IMR-90 (cell line): ENCODE data around the gene ABCC4. TPM values are rescaled to one million over a fixed set of nuclear protein-coding genes. Genes with fewer than 3 reads are reported as not detected.

Experiments used
- ATAC-seq: fragments of 200-7000 bp; cut with Tn5 transposase; 2 replicates; pipeline ENCODE4 v1.9.1; 2020; ENCODE audit warnings: low read depth, mild to moderate bottlenecking, moderate library complexity
- BruUV-seq: library from RNA; stranded (reverse); fragments of 400-500 nt; replicated peaks from 2 replicates; lab custom pipeline; 2021; lab: Mats Ljungman, UMichigan
- CTCF ChIA-PET: fragments of 300-600 bp; formaldehyde crosslinking; extraction: SDS; loops from one replicate; lab custom pipeline; 2021; ENCODE audit warnings: antibody characterized with exemption; lab: Yijun Ruan, JAX
- POLR2A ChIA-PET: fragments of 300-600 bp; sonication (Branson Sonifier 250); formaldehyde crosslinking; loops from one replicate; lab custom pipeline; 2022; ENCODE audit warnings: antibody characterized with exemption; ENCODE audit not compliant: unreplicated experiment; lab: Charles Lee
- DNase-seq: peaks from one replicate; pipeline ENCODE4 v3.0.0; 2013
- H2AFZ ChIP-seq: replicated peaks from 2 replicates; pipeline ENCODE3; 2013; ENCODE audit warnings: low read length, mild to moderate bottlenecking; ENCODE audit not compliant: poor library complexity
- H2AK5ac ChIP-seq: 2 replicates; pipeline ENCODE4 v1.6.1; 2013; ENCODE audit warnings: low read depth, low read length, inconsistent platforms
- H2AK9ac ChIP-seq: replicated peaks from 2 replicates; pipeline ENCODE3; 2013; ENCODE audit warnings: mild to moderate bottlenecking, low read depth, low read length, moderate library complexity; ENCODE audit not compliant: poor library complexity
- H2BK120ac ChIP-seq: 2 replicates; pipeline ENCODE4 v1.6.1; 2013; ENCODE audit warnings: low read depth, low read length, inconsistent platforms
- H2BK15ac ChIP-seq: 3 replicates; pipeline ENCODE4 v1.6.1; 2013; ENCODE audit warnings: low read depth, low read length, inconsistent platforms
- H2BK20ac ChIP-seq: 2 replicates; pipeline ENCODE4 v1.6.1; 2013; ENCODE audit warnings: low read depth, mild to moderate bottlenecking, inconsistent platforms, low read length, moderate library complexity
- H2BK5ac ChIP-seq: 2 replicates; pipeline ENCODE4 v1.6.1; 2013; ENCODE audit warnings: mild to moderate bottlenecking, low read depth, low read length, inconsistent platforms; ENCODE audit not compliant: poor library complexity, severe bottlenecking
- H3K14ac ChIP-seq: replicated peaks from 2 replicates; pipeline ENCODE4 v1.6.1; 2013; ENCODE audit warnings: low read depth, low read length, inconsistent platforms
- H3K18ac ChIP-seq: 2 replicates; pipeline ENCODE4 v1.6.1; 2013; ENCODE audit warnings: low read depth, low read length, control low read depth
- H3K23ac ChIP-seq: 2 replicates; pipeline ENCODE4 v1.6.1; 2013; ENCODE audit warnings: low read depth, low read length, inconsistent platforms
- H3K27ac ChIP-seq: 2 replicates; pipeline ENCODE4 v1.5.1; 2013; ENCODE audit warnings: mild to moderate bottlenecking, control low read depth, low read length; ENCODE audit not compliant: insufficient read depth
- H3K27me3 ChIP-seq: 2 replicates; pipeline ENCODE4 v1.6.1; 2013; ENCODE audit warnings: low read length; ENCODE audit not compliant: control insufficient read depth, insufficient read depth
- H3K36me3 ChIP-seq: 2 replicates; pipeline ENCODE4 v1.6.1; 2013; ENCODE audit warnings: low read length, mixed read lengths; ENCODE audit not compliant: control insufficient read depth, insufficient read depth
- H3K4ac ChIP-seq: 2 replicates; pipeline ENCODE4 v1.6.1; 2013; ENCODE audit warnings: low read depth, low read length, inconsistent platforms
- H3K4me1 ChIP-seq: 2 replicates; pipeline ENCODE4 v1.6.1; 2013; ENCODE audit warnings: low read length, mixed read lengths; ENCODE audit not compliant: control insufficient read depth, insufficient read depth
- H3K4me2 ChIP-seq: 2 replicates; pipeline ENCODE4 v1.6.1; 2013; ENCODE audit warnings: low read depth, mild to moderate bottlenecking, control low read depth, low read length, moderate library complexity
- H3K4me3 ChIP-seq: 2 replicates; pipeline ENCODE4 v1.5.1; 2013; ENCODE audit warnings: low read depth, mild to moderate bottlenecking, control low read depth, low read length, moderate library complexity; ENCODE audit not compliant: insufficient read depth
- H3K56ac ChIP-seq: 2 replicates; pipeline ENCODE4 v1.6.1; 2013; ENCODE audit warnings: low read length, inconsistent platforms; ENCODE audit not compliant: insufficient read depth; ENCODE audit errors: extremely low read depth
- H3K79me1 ChIP-seq, 2 experiments: 2 replicates each; pipeline ENCODE4 v1.6.1; 2013; ENCODE audit warnings: low read length in 2 of 2, inconsistent platforms in 1 of 2, low read depth in 1 of 2
- H3K9ac ChIP-seq: 2 replicates; pipeline ENCODE4 v1.6.1; 2013; ENCODE audit warnings: low read depth, low read length, control low read depth
- H3K9me1 ChIP-seq: 2 replicates; pipeline ENCODE4 v1.6.1; 2013; ENCODE audit warnings: low read length, inconsistent platforms; ENCODE audit not compliant: insufficient read depth
- H3K9me3 ChIP-seq: 2 replicates; pipeline ENCODE4 v1.6.1; 2013; ENCODE audit warnings: low read length; ENCODE audit not compliant: control insufficient read depth, insufficient read depth
- H4K20me1 ChIP-seq: 2 replicates; pipeline ENCODE4 v1.6.1; 2013; ENCODE audit warnings: low read length, inconsistent platforms; ENCODE audit not compliant: insufficient read depth
- H4K5ac ChIP-seq: 2 replicates; pipeline ENCODE4 v1.6.1; 2013; ENCODE audit warnings: mild to moderate bottlenecking, low read depth, low read length, control low read depth
- H4K8ac ChIP-seq, 2 experiments: 2 replicates each; pipeline ENCODE4 v1.6.1; 2013; ENCODE audit warnings: low read depth in 2 of 2, low read length in 2 of 2, control low read depth in 1 of 2, inconsistent platforms in 1 of 2
- H4K91ac ChIP-seq: 2 replicates; pipeline ENCODE4 v1.6.1; 2013; ENCODE audit warnings: low read depth, low read length, inconsistent platforms; ENCODE audit not compliant: insufficient read depth
- BHLHE40 ChIP-seq: fragments of 150-350 bp; IDR thresholded peaks from 2 replicates; pipeline ENCODE4 v1.6.1; 2016; ENCODE audit warnings: mild to moderate bottlenecking, low read depth, low read length
- CHD1 ChIP-seq: IDR thresholded peaks from 2 replicates; pipeline ENCODE4 v1.6.1; 2012; ENCODE audit warnings: low read depth, low read length, improper control_type of control experiment
- CTCF ChIP-seq: conservative IDR thresholded peaks from 2 replicates; pipeline ENCODE4 v1.5.1; 2012; ENCODE audit warnings: mild to moderate bottlenecking, low read depth, low read length, improper control_type of control experiment
- ELK1 ChIP-seq: fragments of 150-350 bp; IDR thresholded peaks from 2 replicates; pipeline ENCODE4 v1.6.1; 2016; ENCODE audit warnings: low read depth, mild to moderate bottlenecking, low read length, moderate library complexity, borderline replicate concordance
- FOS ChIP-seq: fragments of 150-350 bp; IDR thresholded peaks from 2 replicates; pipeline ENCODE4 v1.6.1; 2016; ENCODE audit warnings: low read depth, low read length
- MAFK ChIP-seq: IDR thresholded peaks from 2 replicates; pipeline ENCODE4 v1.6.1; 2012; ENCODE audit warnings: low read depth, low read length, improper control_type of control experiment
- MXI1 ChIP-seq: IDR thresholded peaks from 2 replicates; pipeline ENCODE4 v1.6.1; 2012; ENCODE audit warnings: low read depth, mild to moderate bottlenecking, low read length, moderate library complexity, borderline replicate concordance
- NFE2L2 ChIP-seq: fragments of 150-350 bp; IDR thresholded peaks from 2 replicates; pipeline ENCODE4 v1.6.1; 2016; ENCODE audit warnings: low read depth, mild to moderate bottlenecking, low read length
- RAD21 ChIP-seq: IDR thresholded peaks from 2 replicates; pipeline ENCODE4 v1.6.1; 2012; ENCODE audit warnings: low read length, improper control_type of control experiment
- RCOR1 ChIP-seq: IDR thresholded peaks from 2 replicates; pipeline ENCODE4 v1.6.1; 2012; ENCODE audit warnings: mild to moderate bottlenecking, low read length, improper control_type of control experiment; ENCODE audit not compliant: insufficient replicate concordance
- RFX5 ChIP-seq: IDR thresholded peaks from 2 replicates; pipeline ENCODE4 v1.8.0; 2012; ENCODE audit warnings: low read depth, mild to moderate bottlenecking, low read length, moderate library complexity
- SMC3 ChIP-seq: fragments of 150-350 bp; IDR thresholded peaks from 2 replicates; pipeline ENCODE4 v1.6.1; 2016; ENCODE audit warnings: low read depth, mild to moderate bottlenecking, antibody characterized with exemption, low read length, moderate library complexity
- USF2 ChIP-seq: fragments of 150-350 bp; IDR thresholded peaks from 2 replicates; pipeline ENCODE4 v1.6.1; 2017; ENCODE audit warnings: mild to moderate bottlenecking, antibody characterized with exemption, low read length, low read depth
- WGBS, 2 experiments: methylation state at CpG; one replicate each; pipeline versions ENCODE4 v1.1.5 to v1.1.7; 2013; ENCODE audit warnings: missing lambda C conversion rate in 2 of 2; ENCODE audit not compliant: insufficient read length in 1 of 2; ENCODE audit errors: extremely low coverage in 2 of 2; 5-methylcytosine and 5-hydroxymethylcytosine counted together
- dilution Hi-C: fragments of 300-500 bp; cut with HindIII; formaldehyde crosslinking; loops from one replicate; pipeline ENCODE4 v1.14.3; 2018; ENCODE audit warnings: low sequenced_read_pairs; ENCODE audit not compliant: unreplicated experiment
- in situ Hi-C: fragments of 300-500 bp; cut with MboI; formaldehyde crosslinking; loops from 3 replicates; pipeline ENCODE4 v1.14.3; 2019; ENCODE audit warnings: low sequenced_read_pairs, inconsistent platforms, mixed read lengths
- intact Hi-C: fragments of 100-400 bp; cut with micrococcal nuclease; formaldehyde crosslinking; loops from 2 replicates; pipeline ENCODE4 v1.10.0; 2022
- polyA plus RNA-seq, 3 experiments: library from polyadenylated mRNA; depleted of rRNA; stranded (reverse); fragments of >200 nt; gene quantifications; 2 replicates each; pipeline ENCODE4 v1.2.3, GENCODE V29; 2012; ENCODE audit warnings: low replicate concordance in 1 of 3
- total RNA-seq: library from RNA; depleted of rRNA; stranded (reverse); fragments of >200 nt; gene quantifications from 2 replicates; pipeline ENCODE4 v1.2.3, GENCODE V29; 2012

Gene ABCC4
- total and polyA plus RNA-seq, 2 of the 4 experiments (the other 2 are of a cell fraction) = 16.6 to 41.4 TPM

- TF ChIP-seq SMC3 = no peak
Measured at GRCh38 chr13:95003019-95003813, 298.0 kb downstream of the ABCC4 start (continued).

- POLR2A ChIA-PET = no interaction called here
- BruUV-seq = no TSS peak
- no peak overlapping the region for H4K5ac ChIP-seq
- no peaks in the 10 kb centered on the region for H3K79me1 ChIP-seq
- CTCF ChIA-PET = no interaction called here
- no peak overlapping the region for H3K27ac ChIP-seq
- H3K9me3 ChIP-seq = no peaks in the 10 kb centered on the region
- intact Hi-C loops = no loop called here
- no peak overlapping the region for H2BK120ac ChIP-seq
- no peak overlapping the region for H2AFZ ChIP-seq
- no peak overlapping the region for H2BK5ac ChIP-seq
- in situ Hi-C loops = no loop called here
- no peaks in the 10 kb centered on the region for H3K9me1 ChIP-seq
- dilution Hi-C loops = no loop called here
- no peaks in the 10 kb centered on the region for H3K36me3 ChIP-seq
- no peak overlapping the region for H3K56ac ChIP-seq
- H3K4me2 ChIP-seq = no peak overlapping the region
- H3K9ac ChIP-seq = no peak overlapping the region
- ATAC-seq (no peak), DNase-seq (no peak)
- H3K4me3 ChIP-seq = no peak overlapping the region
- no peak overlapping the region for H2BK15ac ChIP-seq
- no peak overlapping the region for H4K91ac ChIP-seq
- no peaks in the 10 kb centered on the region; the same call in 1 of the 2 replicates for H3K4me1 ChIP-seq
- H3K4ac ChIP-seq = no peak overlapping the region
- H2AK5ac ChIP-seq = no peak overlapping the region
- H3K23ac ChIP-seq = no peak overlapping the region
- no peak overlapping the region for H2BK20ac ChIP-seq
- peaks cover 17% of the 10 kb centered on the region for H3K27me3 ChIP-seq
- no peak overlapping the region for H3K14ac ChIP-seq
- H4K20me1 ChIP-seq = no peaks in the 10 kb centered on the region
- no peak overlapping the region for H3K18ac ChIP-seq
- no peak overlapping the region for H4K8ac ChIP-seq
- WGBS, 2 experiments = no CpG with 5 or more reads among the region's 8 CpGs
- H2AK9ac ChIP-seq = no peak overlapping the region
- TF ChIP-seq SMC3 (no peak), MXI1 (no peak), RFX5 (no peak), MAFK (no peak), RCOR1 (no peak), ELK1 (no peak), RAD21 (no peak), CHD1 (no peak), NFE2L2 (no peak), CTCF (no peak), BHLHE40 (no peak), USF2 (no peak), FOS (no peak)
Measured at GRCh38 chr13:95002126-95002525, 299.1 kb downstream of the ABCC4 start.
